Measurements from ENCODE around the gene RCN1. TPM values are rescaled to one million over a fixed set of nuclear protein-coding genes. Genes with fewer than 3 reads are reported as not detected.
"Not testable (repeated sequence)": the region's sequence is repeated elsewhere in the genome, so short reads cannot be mapped to it uniquely, and the experiment has no call there.

RCN1 gene
- total RNA-seq, 1 donor from 2014 or later, result 107 TPM

GRCh38 chr11:32094923-32095322 is 4.0 kb downstream of the RCN1 start:
- no peaks in the 10 kb centered on the region for H3K9me3 ChIP-seq (ENCODE audit: control insufficient read depth in 3 of 3, low read length in 3 of 3)
- no peak overlapping the region for H3K27ac ChIP-seq (ENCODE audit: low read depth, low read length)
- H3K4me3 ChIP-seq (ENCODE audit: low read length in 3 of 3), result no peak overlapping the region
- no peak overlapping the region for H3K9ac ChIP-seq (ENCODE audit: low read depth in 1 of 3, low read length in 3 of 3)
- H3K4me1 ChIP-seq (ENCODE audit: control insufficient read depth in 3 of 3, insufficient read depth in 3 of 3, low read length in 3 of 3), result peaks cover 0 to 13% (median 9%) of the 10 kb centered on the region in 3 donors
- H3K36me3 ChIP-seq (ENCODE audit: control insufficient read depth in 3 of 3, insufficient read depth in 3 of 3, low read length in 3 of 3), result peaks cover 3 to 25% (median 21%) of the 10 kb centered on the region in 3 donors
- H3K27me3 ChIP-seq (ENCODE audit: control insufficient read depth in 3 of 3, insufficient read depth in 3 of 3, low read length in 3 of 3), result no peaks in the 10 kb centered on the region

- H3K4me1 ChIP-seq (ENCODE audit: control insufficient read depth in 3 of 3, insufficient read depth in 3 of 3, low read length in 3 of 3), result peaks cover 0 to 2% (median 0%) of the 10 kb centered on the region in 3 donors
- H3K36me3 ChIP-seq (ENCODE audit: control insufficient read depth in 3 of 3, insufficient read depth in 3 of 3, low read length in 3 of 3), result peaks cover 10 to 45% (median 40%) of the 10 kb centered on the region in 3 donors
- H3K4me3 ChIP-seq (ENCODE audit: low read length in 3 of 3), result no peak overlapping the region
- no peaks in the 10 kb centered on the region for H3K9me3 ChIP-seq (ENCODE audit: control insufficient read depth in 3 of 3, low read length in 3 of 3)
- H3K9ac ChIP-seq (ENCODE audit: low read depth in 1 of 3, low read length in 3 of 3), result no peak overlapping the region
- H3K27ac ChIP-seq (ENCODE audit: low read depth, low read length), result no peak overlapping the region
- H3K27me3 ChIP-seq (ENCODE audit: control insufficient read depth in 3 of 3, insufficient read depth in 3 of 3, low read length in 3 of 3), result no peaks in the 10 kb centered on the region
Measured at GRCh38 chr11:32098142-32098903, 7.4 kb downstream of the RCN1 start.

GRCh38 chr11:32099516-32099915 is 8.6 kb downstream of the RCN1 start:
- H3K9ac ChIP-seq (ENCODE audit: low read depth in 1 of 3, low read length in 3 of 3), result no peak overlapping the region
- no peak overlapping the region for H3K4me3 ChIP-seq (ENCODE audit: low read length in 3 of 3)
- H3K4me1 ChIP-seq (ENCODE audit: control insufficient read depth in 3 of 3, insufficient read depth in 3 of 3, low read length in 3 of 3), result no peaks in the 10 kb centered on the region
- peaks cover 10 to 52% (median 45%) of the 10 kb centered on the region in 3 donors for H3K36me3 ChIP-seq (ENCODE audit: control insufficient read depth in 3 of 3, insufficient read depth in 3 of 3, low read length in 3 of 3)
- H3K27ac ChIP-seq (ENCODE audit: low read depth, low read length), result no peak overlapping the region
- H3K9me3 ChIP-seq (ENCODE audit: control insufficient read depth in 3 of 3, low read length in 3 of 3), result no peaks in the 10 kb centered on the region
- H3K27me3 ChIP-seq (ENCODE audit: control insufficient read depth in 3 of 3, insufficient read depth in 3 of 3, low read length in 3 of 3), result no peaks in the 10 kb centered on the region

- no peaks in the 10 kb centered on the region for H3K27me3 ChIP-seq (ENCODE audit: control insufficient read depth in 3 of 3, insufficient read depth in 3 of 3, low read length in 3 of 3)
Measured at GRCh38 chr11:32100495-32100894, 9.6 kb downstream of the RCN1 start.

GRCh38 chr11:32101791-32102190 is 10.9 kb downstream of the RCN1 start:
- no peaks in the 10 kb centered on the region for H3K9me3 ChIP-seq (ENCODE audit: control insufficient read depth in 3 of 3, low read length in 3 of 3)
- H3K27ac ChIP-seq (ENCODE audit: low read depth, low read length), result no peak overlapping the region
- H3K36me3 ChIP-seq (ENCODE audit: control insufficient read depth in 3 of 3, insufficient read depth in 3 of 3, low read length in 3 of 3), result peaks cover 10 to 52% (median 42%) of the 10 kb centered on the region in 3 donors
- H3K4me1 ChIP-seq (ENCODE audit: control insufficient read depth in 3 of 3, insufficient read depth in 3 of 3, low read length in 3 of 3), result no peaks in the 10 kb centered on the region
- no peak overlapping the region for H3K9ac ChIP-seq (ENCODE audit: low read depth in 1 of 3, low read length in 3 of 3)
- no peaks in the 10 kb centered on the region for H3K27me3 ChIP-seq (ENCODE audit: control insufficient read depth in 3 of 3, insufficient read depth in 3 of 3, low read length in 3 of 3)
- H3K4me3 ChIP-seq (ENCODE audit: low read length in 3 of 3), result no peak overlapping the region

More at GRCh38 chr11:32100495-32100894, 9.6 kb downstream of the RCN1 start:
- H3K36me3 ChIP-seq (ENCODE audit: control insufficient read depth in 3 of 3, insufficient read depth in 3 of 3, low read length in 3 of 3), result peaks cover 10 to 52% (median 45%) of the 10 kb centered on the region in 3 donors
- no peak overlapping the region for H3K4me3 ChIP-seq (ENCODE audit: low read length in 3 of 3)
- H3K4me1 ChIP-seq (ENCODE audit: control insufficient read depth in 3 of 3, insufficient read depth in 3 of 3, low read length in 3 of 3), result no peaks in the 10 kb centered on the region
- no peak overlapping the region for H3K9ac ChIP-seq (ENCODE audit: low read depth in 1 of 3, low read length in 3 of 3)
- no peaks in the 10 kb centered on the region for H3K9me3 ChIP-seq (ENCODE audit: control insufficient read depth in 3 of 3, low read length in 3 of 3)
- H3K27ac ChIP-seq (ENCODE audit: low read depth, low read length), result no peak overlapping the region

GRCh38 chr11:32103121-32103719 is 12.3 kb downstream of the RCN1 start:
- H3K9me3 ChIP-seq (ENCODE audit: control insufficient read depth in 3 of 3, low read length in 3 of 3); H3K4me1 ChIP-seq (ENCODE audit: control insufficient read depth in 3 of 3, insufficient read depth in 3 of 3, low read length in 3 of 3); H3K27me3 ChIP-seq (ENCODE audit: control insufficient read depth in 3 of 3, insufficient read depth in 3 of 3, low read length in 3 of 3); H3K9ac ChIP-seq (ENCODE audit: low read depth in 1 of 3, low read length in 3 of 3); H3K4me3 ChIP-seq (ENCODE audit: low read length in 3 of 3): not testable (repeated sequence)
- Histone ChIP-seq H3K36me3 (ENCODE audit: control insufficient read depth in 3 of 3, insufficient read depth in 3 of 3, low read length in 3 of 3) (peaks cover 10 to 42% (median 33%) of the 10 kb centered on the region in 3 donors), H3K27ac (ENCODE audit: low read depth, low read length) (peak overlapping the region; percentile 61)

- H3K27ac ChIP-seq (ENCODE audit: low read depth, low read length), result peak overlapping the region; percentile 61
- no peaks in the 10 kb centered on the region for H3K27me3 ChIP-seq (ENCODE audit: control insufficient read depth in 3 of 3, insufficient read depth in 3 of 3, low read length in 3 of 3)
- no peaks in the 10 kb centered on the region for H3K4me1 ChIP-seq (ENCODE audit: control insufficient read depth in 3 of 3, insufficient read depth in 3 of 3, low read length in 3 of 3)
- H3K9me3 ChIP-seq (ENCODE audit: control insufficient read depth in 3 of 3, low read length in 3 of 3), result no peaks in the 10 kb centered on the region
- H3K4me3 ChIP-seq (ENCODE audit: low read length in 3 of 3), result no peak overlapping the region
- H3K9ac ChIP-seq (ENCODE audit: low read depth in 1 of 3, low read length in 3 of 3), result no peak overlapping the region
- peaks cover 7 to 37% (median 27%) of the 10 kb centered on the region in 3 donors for H3K36me3 ChIP-seq (ENCODE audit: control insufficient read depth in 3 of 3, insufficient read depth in 3 of 3, low read length in 3 of 3)
Measured at GRCh38 chr11:32103941-32104340, 13.1 kb downstream of the RCN1 start.

- H3K36me3 ChIP-seq (ENCODE audit: control insufficient read depth in 3 of 3, insufficient read depth in 3 of 3, low read length in 3 of 3), result peaks cover 5 to 21% (median 10%) of the 10 kb centered on the region in 3 donors
- no peak overlapping the region for H3K4me3 ChIP-seq (ENCODE audit: low read length in 3 of 3)
- no peak overlapping the region for H3K9ac ChIP-seq (ENCODE audit: low read depth in 1 of 3, low read length in 3 of 3)
- no peak overlapping the region for H3K27ac ChIP-seq (ENCODE audit: low read depth, low read length)
- H3K9me3 ChIP-seq (ENCODE audit: control insufficient read depth in 3 of 3, low read length in 3 of 3), result no peaks in the 10 kb centered on the region
- no peaks in the 10 kb centered on the region for H3K4me1 ChIP-seq (ENCODE audit: control insufficient read depth in 3 of 3, insufficient read depth in 3 of 3, low read length in 3 of 3)
- no peaks in the 10 kb centered on the region for H3K27me3 ChIP-seq (ENCODE audit: control insufficient read depth in 3 of 3, insufficient read depth in 3 of 3, low read length in 3 of 3)
Measured at GRCh38 chr11:32105871-32106560, 15.1 kb downstream of the RCN1 start.

GRCh38 chr11:32107647-32108046 is 16.8 kb downstream of the RCN1 start:
- Histone ChIP-seq H3K4me1 (ENCODE audit: control insufficient read depth in 3 of 3, insufficient read depth in 3 of 3, low read length in 3 of 3) (no peaks in the 10 kb centered on the region), H3K4me3 (ENCODE audit: low read length in 3 of 3) (no peak overlapping the region), H3K9ac (ENCODE audit: low read depth in 1 of 3, low read length in 3 of 3) (no peak overlapping the region), H3K36me3 (ENCODE audit: control insufficient read depth in 3 of 3, insufficient read depth in 3 of 3, low read length in 3 of 3) (peaks cover 0 to 9% (median 6%) of the 10 kb centered on the region in 3 donors), H3K27me3 (ENCODE audit: control insufficient read depth in 3 of 3, insufficient read depth in 3 of 3, low read length in 3 of 3) (no peaks in the 10 kb centered on the region), H3K9me3 (ENCODE audit: control insufficient read depth in 3 of 3, low read length in 3 of 3) (no peaks in the 10 kb centered on the region), H3K27ac (ENCODE audit: low read depth, low read length) (no peak overlapping the region)

GRCh38 chr11:32108576-32108975 is 17.7 kb downstream of the RCN1 start:
- Histone ChIP-seq H3K9me3 (ENCODE audit: control insufficient read depth in 3 of 3, low read length in 3 of 3) (no peaks in the 10 kb centered on the region), H3K4me3 (ENCODE audit: low read length in 3 of 3) (no peak overlapping the region), H3K36me3 (ENCODE audit: control insufficient read depth in 3 of 3, insufficient read depth in 3 of 3, low read length in 3 of 3) (peaks cover 0 to 4% (median 3%) of the 10 kb centered on the region in 3 donors), H3K9ac (ENCODE audit: low read depth in 1 of 3, low read length in 3 of 3) (no peak overlapping the region), H3K27me3 (ENCODE audit: control insufficient read depth in 3 of 3, insufficient read depth in 3 of 3, low read length in 3 of 3) (no peaks in the 10 kb centered on the region), H3K27ac (ENCODE audit: low read depth, low read length) (no peak overlapping the region), H3K4me1 (ENCODE audit: control insufficient read depth in 3 of 3, insufficient read depth in 3 of 3, low read length in 3 of 3) (peaks cover 0 to under 1% (median 0%) of the 10 kb centered on the region in 3 donors)

Measured in skeletal muscle tissue (tissue), 4 donors.